OCI-LY1 (cell line): ENCODE measurements around the gene NIM1K.
"Not testable (repeated sequence)": the region's sequence is repeated elsewhere in the genome, so short reads cannot be mapped to it uniquely, and the experiment has no call there.

Experiments used
- H2AFZ ChIP-seq: fragments of 200-600 bp; sonication (generic), shearing (Covaris generic); 2 replicates; pipeline ENCODE4 v1.6.0; 2014; ENCODE audit warnings: antibody characterized with exemption, mild to moderate bottlenecking, low read length
- H3F3A ChIP-seq: fragments of 200-600 bp; sonication (generic), shearing (Covaris generic); 2 replicates; pipeline ENCODE4 v1.6.0; 2014; ENCODE audit warnings: mild to moderate bottlenecking, antibody characterized with exemption, low read length, moderate library complexity; ENCODE audit not compliant: insufficient read depth
- H3K27ac ChIP-seq: fragments of 200-600 bp; sonication (generic); 2 replicates; pipeline ENCODE4 v1.5.1; 2014; ENCODE audit warnings: low read length, mixed run types, mild to moderate bottlenecking, low read depth; ENCODE audit not compliant: poor library complexity, severe bottlenecking
- H3K27me3 ChIP-seq: fragments of 200-600 bp; sonication (generic); 2 replicates; pipeline ENCODE4 v1.6.0; 2014; ENCODE audit warnings: antibody characterized with exemption, mild to moderate bottlenecking, low read length, moderate library complexity; ENCODE audit not compliant: insufficient read depth
- H3K36me3 ChIP-seq: fragments of 200-600 bp; sonication (generic); 2 replicates; pipeline ENCODE4 v1.6.1; 2014; ENCODE audit warnings: mild to moderate bottlenecking, antibody characterized with exemption, low read length, moderate library complexity, mixed read lengths; ENCODE audit not compliant: insufficient read depth
- H3K4me1 ChIP-seq: fragments of 200-600 bp; sonication (generic); 2 replicates; pipeline ENCODE4 v1.5.1; 2014; ENCODE audit warnings: mild to moderate bottlenecking, low read length, moderate library complexity; ENCODE audit not compliant: insufficient read depth, severe bottlenecking
- H3K4me2 ChIP-seq: fragments of 200-600 bp; sonication (generic), shearing (Covaris generic); 2 replicates; pipeline ENCODE4 v1.6.1; 2014; ENCODE audit warnings: low read length
- H3K4me3 ChIP-seq: fragments of 200-600 bp; sonication (generic); 2 replicates; pipeline ENCODE4 v1.5.1; 2014; ENCODE audit warnings: low read length, low read depth, mild to moderate bottlenecking, mixed read lengths; ENCODE audit not compliant: poor library complexity, severe bottlenecking
- H3K79me2 ChIP-seq: fragments of 200-600 bp; shearing (Covaris generic); 2 replicates; pipeline ENCODE4 v1.6.1; 2016; ENCODE audit warnings: mixed run types, low read length, mixed read lengths; ENCODE audit not compliant: insufficient read depth
- H3K9ac ChIP-seq: fragments of 200-600 bp; sonication (generic), shearing (Covaris generic); 2 replicates; pipeline ENCODE4 v1.6.1; 2014; ENCODE audit warnings: mild to moderate bottlenecking, low read length, mixed read lengths
- H3K9me2 ChIP-seq: fragments of 200-600 bp; sonication (generic), shearing (Covaris generic); 2 replicates; pipeline ENCODE4 v1.6.1; 2014; ENCODE audit warnings: low read depth, mild to moderate bottlenecking, low read length, mixed read lengths
- H3K9me3 ChIP-seq: fragments of 200-600 bp; shearing (Covaris generic); 2 replicates; pipeline ENCODE4 v1.6.1; 2014; ENCODE audit warnings: low read length, mixed read lengths
- H4K20me1 ChIP-seq: fragments of 200-600 bp; sonication (generic), shearing (Covaris generic); 2 replicates; pipeline ENCODE4 v1.6.0; 2016; ENCODE audit warnings: mild to moderate bottlenecking, low read length; ENCODE audit not compliant: insufficient read depth
- CTCF ChIP-seq: fragments of 200-600 bp; sonication (generic), shearing (Covaris generic); IDR thresholded peaks from 2 replicates; pipeline ENCODE4 v1.5.1; 2017; ENCODE audit warnings: mild to moderate bottlenecking, antibody characterized with exemption, low read length, moderate library complexity, mixed read lengths
- EZH2 ChIP-seq: fragments of 200-600 bp; sonication (generic), shearing (Covaris generic); IDR thresholded peaks from 2 replicates; pipeline ENCODE4 v1.8.0; 2017; ENCODE audit warnings: borderline replicate concordance, mixed run types, mild to moderate bottlenecking, antibody characterized with exemption, low read length, moderate library complexity, mixed read lengths

NIM1K gene

DNA sequence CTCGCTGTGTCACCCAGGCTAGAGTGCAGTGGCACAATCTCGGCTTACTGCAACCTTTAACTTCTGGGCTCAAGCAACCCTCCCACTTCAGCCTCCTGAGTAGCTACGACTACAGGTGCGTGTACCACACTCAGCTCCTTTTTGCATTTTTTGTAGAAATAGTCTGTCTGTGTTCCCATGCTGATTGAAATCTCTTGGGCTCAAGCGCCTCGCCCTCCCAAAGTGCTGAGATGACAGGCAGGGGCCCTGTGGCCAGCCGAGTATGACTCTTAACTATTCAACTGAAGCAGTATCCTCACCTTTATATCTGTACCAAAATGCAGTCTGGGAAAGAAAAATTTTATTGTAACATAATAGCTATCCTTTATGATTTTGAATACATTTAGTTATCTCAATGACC, 12.2 kb upstream of the NIM1K start:
- Histone ChIP-seq H3K27ac (no peak overlapping the region), H3K9me2 (no peaks in the 10 kb centered on the region), H3F3A (no peaks in the 10 kb centered on the region), H3K79me2 (no peaks in the 10 kb centered on the region), H3K4me3 (no peak overlapping the region), H2AFZ (no peak overlapping the region), H3K4me1 (no peaks in the 10 kb centered on the region), H3K36me3 (peaks cover 27% of the 10 kb centered on the region), H3K9ac (no peak overlapping the region), H4K20me1 (no peaks in the 10 kb centered on the region), H3K27me3 (no peaks in the 10 kb centered on the region), H3K4me2 (no peak overlapping the region), H3K9me3 (no peaks in the 10 kb centered on the region)
- TF ChIP-seq EZH2 = no peak
- no peak for TF ChIP-seq CTCF

GRCh38 chr5:43182421-43182820, 9.6 kb upstream of the NIM1K start:
- no peak overlapping the region for H2AFZ ChIP-seq
- no peaks in the 10 kb centered on the region for H3F3A ChIP-seq
- no peak overlapping the region for H3K27ac ChIP-seq
- H3K4me3 ChIP-seq = no peak overlapping the region
- H3K27me3 ChIP-seq = no peaks in the 10 kb centered on the region
- no peaks in the 10 kb centered on the region for H3K4me1 ChIP-seq
- H3K9me2 ChIP-seq = no peaks in the 10 kb centered on the region
- no peaks in the 10 kb centered on the region for H4K20me1 ChIP-seq
- H3K4me2 ChIP-seq = no peak overlapping the region
- TF ChIP-seq CTCF (no peak), EZH2 (no peak)
- H3K9ac ChIP-seq = no peak overlapping the region
- H3K9me3 ChIP-seq = no peaks in the 10 kb centered on the region
- peaks cover 6% of the 10 kb centered on the region; the same call in 1 of the 2 replicates for H3K36me3 ChIP-seq
- no peaks in the 10 kb centered on the region for H3K79me2 ChIP-seq

DNA sequence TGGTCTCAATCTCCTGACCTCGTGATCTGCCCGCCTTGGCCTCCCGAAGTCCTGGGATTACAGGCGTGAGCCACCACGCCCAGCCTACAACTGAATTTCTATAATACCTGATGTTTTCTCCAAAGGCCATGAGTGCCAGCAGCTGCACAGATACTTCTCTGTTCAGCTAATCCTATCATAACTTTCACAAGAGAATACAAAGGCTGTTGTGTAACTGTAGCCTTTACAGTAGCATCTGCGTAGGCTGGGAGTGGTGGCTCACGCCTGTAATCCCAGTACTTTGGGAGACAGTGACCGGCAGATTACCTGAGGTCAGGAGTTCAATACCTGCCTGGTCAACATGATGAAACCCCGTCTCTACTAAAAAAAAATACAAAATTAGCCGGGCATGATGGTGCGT, 8.9 kb upstream of the NIM1K start:
- not testable (repeated sequence) for H3F3A ChIP-seq, H3K9ac ChIP-seq, H3K9me2 ChIP-seq, H3K4me3 ChIP-seq, H3K27ac ChIP-seq, H3K4me1 ChIP-seq, H2AFZ ChIP-seq, H3K4me2 ChIP-seq, H3K27me3 ChIP-seq, H3K79me2 ChIP-seq, H3K36me3 ChIP-seq, H3K9me3 ChIP-seq, H4K20me1 ChIP-seq

GRCh38 chr5:43190755-43191603, 1.0 kb upstream of the NIM1K start:
- Histone ChIP-seq H3K27ac (no peak overlapping the region), H3K36me3 (no peaks in the 10 kb centered on the region), H3K9me2 (no peaks in the 10 kb centered on the region), H4K20me1 (no peaks in the 10 kb centered on the region), H3K4me3 (no peak overlapping the region), H3K79me2 (no peaks in the 10 kb centered on the region), H3K4me1 (peaks cover 10% of the 10 kb centered on the region), H3K4me2 (no peak overlapping the region), H3F3A (no peaks in the 10 kb centered on the region; the same call in 1 of the 2 replicates), H2AFZ (no peak overlapping the region), H3K27me3 (no peaks in the 10 kb centered on the region; the same call in 1 of the 2 replicates), H3K9ac (no peak overlapping the region), H3K9me3 (no peaks in the 10 kb centered on the region)
- TF ChIP-seq EZH2 = no peak
- TF ChIP-seq CTCF = no peak
